H1 (cell line): ENCODE data around the gene GSE1. TPM values are rescaled to one million over a fixed set of nuclear protein-coding genes. Genes with fewer than 3 reads are reported as not detected.

Source experiments
- CTCF ChIA-PET: fragments of 300-600 bp; sonication (Branson Sonifier 250); formaldehyde crosslinking; loops from one replicate; lab custom pipeline; 2021; ENCODE audit not compliant: partially characterized antibody; lab: Charles Lee
- POLR2A ChIA-PET: fragments of 300-600 bp; sonication (Branson Sonifier 250); formaldehyde crosslinking; loops from one replicate; lab custom pipeline; 2021; ENCODE audit warnings: inconsistent platforms; ENCODE audit not compliant: partially characterized antibody; lab: Charles Lee
- DNase-seq, 2 experiments: peaks; one replicate each; pipeline versions ENCODE4 v3.0.0 to v3.0.0-alpha.2; 2010 to 2022; ENCODE audit warnings: low spot score in 2 of 2, low read depth in 1 of 2, mixed read lengths in 1 of 2
- FAIRE-seq: peaks from 2 replicates; lab custom pipeline; 2011; peaks lifted over from hg19 to GRCh38; lab: Jason Lieb, UNC
- H2AFZ ChIP-seq: 2 replicates; pipeline ENCODE4 v1.8.1; 2012; ENCODE audit warnings: low read length, inconsistent platforms
- H2AK5ac ChIP-seq: 2 replicates; pipeline ENCODE4 v1.6.1; 2013; ENCODE audit warnings: low read depth, low read length
- H2BK120ac ChIP-seq: replicated peaks from 2 replicates; pipeline ENCODE3; 2013; ENCODE audit warnings: low read depth, low read length, inconsistent platforms
- H2BK12ac ChIP-seq: 2 replicates; pipeline ENCODE4 v1.6.1; 2013; ENCODE audit warnings: low read depth, low read length
- H2BK15ac ChIP-seq: 2 replicates; pipeline ENCODE4 v1.6.1; 2013; ENCODE audit warnings: low read length
- H2BK20ac ChIP-seq: 2 replicates; pipeline ENCODE4 v1.6.1; 2013; ENCODE audit warnings: low read length
- H2BK5ac ChIP-seq: 2 replicates; pipeline ENCODE4 v1.6.1; 2013; ENCODE audit warnings: low read depth, low read length
- H3K14ac ChIP-seq: 2 replicates; pipeline ENCODE4 v1.6.1; 2013; ENCODE audit warnings: inconsistent platforms; ENCODE audit not compliant: insufficient read length
- H3K18ac ChIP-seq: 2 replicates; pipeline ENCODE4 v1.6.1; 2013; ENCODE audit warnings: low read length; ENCODE audit errors: extremely low read depth
- H3K23ac ChIP-seq: 2 replicates; pipeline ENCODE4 v1.6.1; 2013; ENCODE audit warnings: inconsistent platforms; ENCODE audit not compliant: insufficient read length
- H3K23me2 ChIP-seq: 2 replicates; pipeline ENCODE4 v1.6.1; 2013; ENCODE audit warnings: low read depth, low read length
- H3K27ac ChIP-seq: 2 replicates; pipeline ENCODE4 v1.6.1; 2011; ENCODE audit warnings: low read depth, low read length, inconsistent platforms
- H3K27me3 ChIP-seq, 4 experiments: replicated peaks in 1 of 4; 1 replicate in 1 of 4; 2 replicates in 3 of 4; pipeline versions ENCODE4 v1.6.1 to v1.8.1; 2011 to 2013; ENCODE audit warnings: low read length in 3 of 4, mild to moderate bottlenecking in 3 of 4, inconsistent platforms in 2 of 4, mixed read lengths in 2 of 4, moderate library complexity in 1 of 4; ENCODE audit not compliant: control insufficient read depth in 3 of 4, insufficient read depth in 3 of 4; ENCODE audit errors: extremely low read depth in 1 of 4
- H3K36me3 ChIP-seq, 4 experiments: 2 replicates each; pipeline versions ENCODE4 v1.6.1 to v1.8.1; 2011 to 2013; ENCODE audit warnings: mild to moderate bottlenecking in 4 of 4, low read length in 3 of 4, moderate library complexity in 2 of 4, control low read depth in 1 of 4, inconsistent platforms in 1 of 4; ENCODE audit not compliant: insufficient read depth in 4 of 4, control insufficient read depth in 2 of 4
- H3K4ac ChIP-seq: replicated peaks from 2 replicates; pipeline ENCODE3; 2013; ENCODE audit warnings: low read length, low read depth, mixed read lengths, inconsistent platforms; ENCODE audit not compliant: insufficient read length
- H3K4me1 ChIP-seq, 4 experiments: replicated peaks in 1 of 4; 1 replicate in 1 of 4; 2 replicates in 3 of 4; pipeline versions ENCODE4 v1.6.1 to v1.8.1; 2011 to 2013; ENCODE audit warnings: low read length in 3 of 4, inconsistent platforms in 2 of 4, mixed read lengths in 1 of 4; ENCODE audit not compliant: insufficient read depth in 4 of 4, control insufficient read depth in 3 of 4
- H3K4me2 ChIP-seq, 2 experiments: 2 replicates each; pipeline versions ENCODE4 v1.6.1 to v1.8.1; 2011 to 2013; ENCODE audit warnings: low read depth in 2 of 2, low read length in 2 of 2, control low read depth in 1 of 2, inconsistent platforms in 1 of 2, mild to moderate bottlenecking in 1 of 2; ENCODE audit not compliant: insufficient read depth in 1 of 2
- H3K4me3 ChIP-seq, 4 experiments: fragments of 200-600, 300-600 bp in 1 of 4; sonication (generic), shearing (Covaris generic), sonication (Bioruptor Twin) in 1 of 4; 2 replicates each; pipeline versions ENCODE4 v1.5.1 to v1.8.1; 2011 to 2016; ENCODE audit warnings: low read length in 4 of 4, low read depth in 3 of 4, control low read depth in 2 of 4, inconsistent platforms in 2 of 4, mild to moderate bottlenecking in 2 of 4, mixed read lengths in 1 of 4, moderate library complexity in 1 of 4; ENCODE audit not compliant: insufficient read depth in 2 of 4; ENCODE audit errors: extremely low read depth in 1 of 4
- H3K56ac ChIP-seq: replicated peaks from 2 replicates; pipeline ENCODE3; 2013; ENCODE audit warnings: low read depth, mild to moderate bottlenecking, mixed read lengths, low read length, inconsistent platforms; ENCODE audit not compliant: insufficient read length
- H3K79me1 ChIP-seq: 2 replicates; pipeline ENCODE4 v1.6.1; 2013; ENCODE audit warnings: low read depth, low read length, control low read depth
- H3K79me2 ChIP-seq, 2 experiments: 2 replicates each; pipeline versions ENCODE4 v1.6.1 to v1.8.1; 2012 to 2013; ENCODE audit warnings: low read length in 2 of 2, mild to moderate bottlenecking in 2 of 2, inconsistent platforms in 1 of 2; ENCODE audit not compliant: insufficient read depth in 2 of 2, control insufficient read depth in 1 of 2
- H3K9ac ChIP-seq, 4 experiments: replicated peaks in 1 of 4; 1 replicate in 1 of 4; 2 replicates in 3 of 4; pipeline versions ENCODE4 v1.6.1 to v1.8.1; 2011 to 2013; ENCODE audit warnings: low read depth in 3 of 4, low read length in 3 of 4, control low read depth in 2 of 4, mild to moderate bottlenecking in 2 of 4, moderate library complexity in 2 of 4, inconsistent platforms in 1 of 4; ENCODE audit errors: extremely low read depth in 1 of 4
- H3K9me3 ChIP-seq, 2 experiments: 2 replicates each; pipeline versions ENCODE4 v1.6.1 to v1.8.1; 2012 to 2013; ENCODE audit warnings: mild to moderate bottlenecking in 2 of 2, moderate library complexity in 2 of 2, control low read depth in 1 of 2, inconsistent platforms in 1 of 2, low read depth in 1 of 2, low read length in 1 of 2, mixed read lengths in 1 of 2; ENCODE audit not compliant: insufficient read depth in 2 of 2
- H4K20me1 ChIP-seq, 2 experiments: replicated peaks in 1 of 2; 2 replicates each; pipeline versions ENCODE3 to v1.8.1; 2011 to 2013; ENCODE audit warnings: inconsistent platforms in 2 of 2, low read length in 2 of 2, mild to moderate bottlenecking in 1 of 2; ENCODE audit not compliant: insufficient read depth in 2 of 2, control insufficient read depth in 1 of 2
- H4K5ac ChIP-seq: 2 replicates; pipeline ENCODE4 v1.6.1; 2013; ENCODE audit warnings: low read length, low read depth, mixed read lengths, inconsistent platforms; ENCODE audit not compliant: insufficient read length
- H4K8ac ChIP-seq: 2 replicates; pipeline ENCODE4 v1.8.0; 2013; ENCODE audit warnings: mild to moderate bottlenecking, moderate library complexity, low read length, inconsistent platforms; ENCODE audit not compliant: insufficient read depth; ENCODE audit errors: extremely low read depth
- H4K91ac ChIP-seq: replicated peaks from 2 replicates; pipeline ENCODE3; 2013; ENCODE audit warnings: low read length, mixed read lengths, inconsistent platforms; ENCODE audit not compliant: insufficient read length
- CEBPB ChIP-seq: IDR thresholded peaks from 2 replicates; pipeline ENCODE4 v1.6.1; 2012; ENCODE audit warnings: low read depth, low read length
- CHD2 ChIP-seq: IDR thresholded peaks from 2 replicates; pipeline ENCODE4 v1.6.1; 2012; ENCODE audit warnings: low read length, improper control_type of control experiment
- CTBP2 ChIP-seq: IDR thresholded peaks from 2 replicates; pipeline ENCODE4 v1.7.0; 2011; ENCODE audit warnings: borderline replicate concordance, mild to moderate bottlenecking, moderate library complexity, mixed read lengths, low read length; ENCODE audit not compliant: insufficient read depth, insufficient read length
- EZH2 ChIP-seq: fragments of 200-600 bp; sonication (generic); IDR thresholded peaks from 2 replicates; pipeline ENCODE4 v1.7.1; 2012; ENCODE audit warnings: low read depth, mild to moderate bottlenecking, moderate library complexity, low read length, inconsistent platforms; ENCODE audit not compliant: severe bottlenecking
- SIN3A ChIP-seq, 2 experiments: IDR thresholded peaks in 1 of 2; conservative IDR thresholded peaks in 1 of 2; 2 replicates each; pipeline ENCODE4 v1.6.1; 2011 to 2012; ENCODE audit warnings: low read length in 2 of 2, improper control_type of control experiment in 1 of 2, low read depth in 1 of 2, mild to moderate bottlenecking in 1 of 2
- TAF1 ChIP-seq: IDR thresholded peaks from 2 replicates; pipeline ENCODE4 v1.6.1; 2011; ENCODE audit warnings: mild to moderate bottlenecking, low read depth, low read length
- WGBS, 2 experiments: shearing (Covaris generic) in 1 of 2; methylation state at CpG; one replicate each; pipeline versions ENCODE4 v1.1.6 to v1.1.7; 2013 to 2015; ENCODE audit warnings: low lambda C conversion rate in 2 of 2, mixed read lengths in 2 of 2, inconsistent platforms in 1 of 2, low coverage in 1 of 2, missing lambda C conversion rate in 1 of 2; ENCODE audit not compliant: insufficient replicate concordance in 2 of 2, insufficient coverage in 1 of 2, insufficient read length in 1 of 2; ENCODE audit errors: extremely low coverage in 1 of 2, missing lambda C conversion rate in 1 of 2; 5-methylcytosine and 5-hydroxymethylcytosine counted together
- polyA plus RNA-seq, 7 experiments: library from polyadenylated mRNA; depleted of rRNA in 3 of 7; stranded (reverse) in 5 of 7; unstranded in 2 of 7; fragments of >200 nt in 5 of 7; fragments of 200-250 nt in 2 of 7; gene quantifications; 1 replicate in 5 of 7; 2 replicates in 1 of 7; 4 replicates in 1 of 7; pipeline versions ENCODE4 v1.2.1 to v1.2.3, GENCODE V29; 2011 to 2013; ENCODE audit warnings: missing spikeins in 2 of 7, mixed read lengths in 2 of 7
- total RNA-seq: library from RNA; stranded (reverse); fragmentation: NEBNext Ultra II Directional; extraction: Animal tissue kit (Norgen Biotek cat#: 25700); gene quantifications from 2 replicates; pipeline ENCODE4 v1.2.1, GENCODE V29; 2021

GSE1 gene
- total and polyA plus RNA-seq, 2 of the 8 experiments (the other 6 are each of a cell fraction or from before 2014, with no cell fraction given) = 26.0 to 65.6 TPM

GRCh38 chr16:85590506-85590832 is 22.7 kb upstream of the GSE1 start:
- Histone ChIP-seq H3K18ac (peak overlapping the region; percentile 60; the same call in 1 of the 2 replicates), H3K23ac (no peak overlapping the region), H4K5ac (no peak overlapping the region), H3K4me3 (no peak overlapping the region), H2BK20ac (peak overlapping the region; percentile 98), H3K27ac (no peak overlapping the region), H3K4me2 (no peak overlapping the region; a peak in 1 of 4 replicates), H4K91ac (peak overlapping the region; percentile 96), H2BK120ac (no peak overlapping the region), H3K56ac (no peak overlapping the region), H2BK12ac (peak overlapping the region; percentile 100), H2AFZ (no peak overlapping the region), H3K9ac (no peak overlapping the region), H3K27me3 (peaks cover 0 to 6% (median under 1%) of the 10 kb centered on the region in 4 experiments; a peak in 3 of 7 replicates), H2BK5ac (peak overlapping the region; percentile 91), H3K36me3 (no peaks in the 10 kb centered on the region; a peak in 1 of 8 replicates), H4K20me1 (peaks cover 3 to 15% of the 10 kb centered on the region in 2 experiments), H3K4me1 (peaks cover 5 to 39% (median 31%) of the 10 kb centered on the region in 4 experiments), H3K14ac (no peak overlapping the region), H3K4ac (peak overlapping the region; percentile 94), H2AK5ac (peak overlapping the region; percentile 100), H3K79me2 (peaks cover 6 to 33% of the 10 kb centered on the region in 2 experiments; a peak in 3 of 4 replicates), H3K79me1 (peaks cover 13% of the 10 kb centered on the region), H3K23me2 (peaks cover 11% of the 10 kb centered on the region), H2BK15ac (peak overlapping the region; percentile 50; the same call in 1 of the 2 replicates), H3K9me3 (peaks cover 0 to 6% of the 10 kb centered on the region in 2 experiments; a peak in 1 of 4 replicates), H4K8ac (no peak overlapping the region)
- 92% methylated on average over 12 of the region's 12 CpGs; no CpG with 5 or more reads in 1 of the 2 experiments for WGBS, 2 experiments
- CTCF ChIA-PET = no interaction called here
- POLR2A ChIA-PET = interaction anchor here (1.9 kb wide), 1 partner anchor 9 kb away, joined by 7 read pairs; no protein-coding TSS in a partner anchor
- no peak for DNase-seq
- no peak for FAIRE-seq
- TF ChIP-seq TAF1 (no peak), CEBPB (no peak), EZH2 (no peak), CHD2 (no peak), SIN3A (conservative IDR thresholded peaks at IDR 0.05 in 1 of 2, IDR thresholded peaks at IDR 0.05 in 1 of 2; ENCODE audit: low read depth in 1 of 2, low read length in 2 of 2) (no peak), CTBP2 (no peak)
